C4-2B (cell line): ENCODE data around the gene TNS3.

Experiments
- H3K27ac ChIP-seq: fragments of 450-650 bp; 2 replicates; pipeline ENCODE4 v1.5.1; 2017
- ZFX ChIP-seq: fragments of 450-650 bp; IDR thresholded peaks from 2 replicates; pipeline ENCODE4 v1.6.1; 2017
- TF ChIP-seq, protein P1 (sequence below): fragments of 450-650 bp; conservative IDR thresholded peaks from 2 replicates; pipeline ENCODE4 v1.5.1; 2017; ENCODE audit warnings: mild to moderate bottlenecking

TNS3 gene

DNA sequence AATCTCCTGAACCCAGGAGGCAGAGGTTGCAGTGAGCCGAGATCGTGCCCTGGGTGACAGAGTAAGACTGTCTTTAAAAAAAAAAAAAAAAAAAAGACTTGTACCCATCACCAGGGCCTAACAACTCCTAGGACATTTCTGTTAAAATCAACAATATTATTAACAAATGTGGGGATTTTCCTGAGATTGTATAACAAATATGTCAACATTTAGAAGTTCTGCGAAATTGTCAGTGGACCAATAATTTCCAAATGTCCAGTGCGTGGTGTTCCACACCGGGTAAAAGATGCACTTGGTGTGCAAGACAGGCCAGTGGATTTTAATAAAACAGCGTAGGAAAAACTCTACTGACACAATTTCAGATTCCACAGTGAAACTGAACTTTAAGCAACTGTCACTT, 71.1 kb downstream of the TNS3 start:
- H3K27ac ChIP-seq: no peak overlapping the region
- TF ChIP-seq ZFX: no peak
- TF ChIP-seq, protein P1, sequence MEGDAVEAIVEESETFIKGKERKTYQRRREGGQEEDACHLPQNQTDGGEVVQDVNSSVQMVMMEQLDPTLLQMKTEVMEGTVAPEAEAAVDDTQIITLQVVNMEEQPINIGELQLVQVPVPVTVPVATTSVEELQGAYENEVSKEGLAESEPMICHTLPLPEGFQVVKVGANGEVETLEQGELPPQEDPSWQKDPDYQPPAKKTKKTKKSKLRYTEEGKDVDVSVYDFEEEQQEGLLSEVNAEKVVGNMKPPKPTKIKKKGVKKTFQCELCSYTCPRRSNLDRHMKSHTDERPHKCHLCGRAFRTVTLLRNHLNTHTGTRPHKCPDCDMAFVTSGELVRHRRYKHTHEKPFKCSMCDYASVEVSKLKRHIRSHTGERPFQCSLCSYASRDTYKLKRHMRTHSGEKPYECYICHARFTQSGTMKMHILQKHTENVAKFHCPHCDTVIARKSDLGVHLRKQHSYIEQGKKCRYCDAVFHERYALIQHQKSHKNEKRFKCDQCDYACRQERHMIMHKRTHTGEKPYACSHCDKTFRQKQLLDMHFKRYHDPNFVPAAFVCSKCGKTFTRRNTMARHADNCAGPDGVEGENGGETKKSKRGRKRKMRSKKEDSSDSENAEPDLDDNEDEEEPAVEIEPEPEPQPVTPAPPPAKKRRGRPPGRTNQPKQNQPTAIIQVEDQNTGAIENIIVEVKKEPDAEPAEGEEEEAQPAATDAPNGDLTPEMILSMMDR: no peak

DNA sequence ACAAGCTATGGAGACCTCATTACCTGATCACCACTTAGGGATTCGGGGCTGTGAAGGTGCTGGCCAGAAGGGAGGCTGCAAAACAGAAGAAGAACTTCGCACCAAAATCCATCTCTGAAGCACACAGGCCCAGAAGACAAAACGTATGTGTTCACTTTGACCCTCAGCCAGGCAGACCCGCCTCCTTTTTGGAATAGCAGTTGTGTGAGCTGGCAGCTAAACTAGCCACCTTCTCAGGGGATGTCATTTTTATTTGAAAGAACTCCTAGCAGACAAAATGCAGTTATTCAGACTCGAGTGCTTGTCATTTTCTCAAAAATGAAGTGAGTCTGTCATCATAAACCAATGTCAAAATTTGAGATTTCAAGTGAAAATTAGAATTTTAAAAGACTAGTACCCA, 71.7 kb downstream of the TNS3 start:
- no peak overlapping the region for H3K27ac ChIP-seq
- TF ChIP-seq, protein P1: no peak
- TF ChIP-seq ZFX: no peak

DNA sequence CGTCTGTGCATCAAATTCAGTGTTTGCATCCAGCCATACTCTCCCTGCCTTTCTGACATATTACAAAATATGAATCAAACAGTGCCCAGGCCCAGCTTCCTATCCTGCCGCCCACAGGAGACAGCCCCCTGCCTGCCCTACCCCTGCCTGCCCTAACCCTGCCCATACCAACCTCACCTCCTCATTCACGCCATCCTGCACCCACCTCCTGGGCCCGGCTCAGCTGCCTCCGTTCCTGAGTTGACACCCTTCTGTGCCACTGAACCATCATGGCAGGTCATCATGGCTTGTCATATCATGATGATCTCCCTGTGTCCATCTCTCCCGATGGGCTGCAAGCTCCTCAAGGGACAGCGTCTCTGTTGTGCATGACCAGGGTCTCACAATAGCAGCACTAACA, 72.3 kb downstream of the TNS3 start:
- TF ChIP-seq, protein P1: no peak
- TF ChIP-seq ZFX: no peak
- no peak overlapping the region for H3K27ac ChIP-seq

DNA sequence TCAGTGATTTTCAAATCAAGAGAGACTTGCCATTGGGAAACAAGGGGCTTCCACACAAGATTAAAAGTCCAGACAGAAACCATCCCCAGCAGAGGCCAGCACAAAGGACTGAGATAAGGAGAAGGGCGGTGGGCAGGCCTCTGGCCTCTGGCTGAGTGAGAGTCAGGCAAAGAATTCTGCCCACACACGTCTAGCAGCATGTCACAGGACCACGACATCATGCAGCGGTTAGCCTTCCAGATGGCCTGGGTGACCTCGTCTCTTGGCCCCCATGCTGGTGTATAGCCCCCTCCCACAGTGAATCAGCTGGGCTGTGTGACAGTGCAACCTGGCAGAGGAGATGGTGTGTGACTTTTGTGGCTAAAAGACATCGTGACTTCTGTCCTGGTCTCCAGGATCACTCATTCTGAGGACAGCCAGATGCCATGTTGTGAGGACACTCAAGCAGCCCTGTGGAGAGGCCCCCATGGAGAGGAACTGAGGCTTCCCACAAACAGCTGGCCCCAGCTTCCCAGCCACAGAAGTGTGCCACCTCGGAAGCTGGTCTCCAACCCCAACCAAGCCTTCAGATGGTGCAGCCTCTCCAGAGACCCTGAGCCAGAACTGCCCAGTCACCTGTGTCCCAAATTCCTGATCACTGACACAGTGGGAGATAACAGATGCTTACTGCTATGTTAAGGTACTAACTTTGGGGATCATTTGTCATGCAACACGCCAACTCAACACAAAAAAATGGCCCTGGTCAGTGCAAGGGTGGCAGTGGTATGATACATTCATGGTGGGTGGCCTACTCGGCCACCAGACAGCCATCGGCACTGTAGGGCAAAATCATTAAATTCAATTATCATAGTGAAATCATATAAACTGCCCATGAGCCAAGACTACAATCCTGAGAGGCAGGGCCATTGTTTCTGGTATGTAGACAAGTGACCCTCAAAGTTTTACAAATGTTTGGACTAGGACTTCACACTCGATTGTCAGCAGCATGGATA, 73.2 kb downstream of the TNS3 start:
- no peak overlapping the region for H3K27ac ChIP-seq

DNA sequence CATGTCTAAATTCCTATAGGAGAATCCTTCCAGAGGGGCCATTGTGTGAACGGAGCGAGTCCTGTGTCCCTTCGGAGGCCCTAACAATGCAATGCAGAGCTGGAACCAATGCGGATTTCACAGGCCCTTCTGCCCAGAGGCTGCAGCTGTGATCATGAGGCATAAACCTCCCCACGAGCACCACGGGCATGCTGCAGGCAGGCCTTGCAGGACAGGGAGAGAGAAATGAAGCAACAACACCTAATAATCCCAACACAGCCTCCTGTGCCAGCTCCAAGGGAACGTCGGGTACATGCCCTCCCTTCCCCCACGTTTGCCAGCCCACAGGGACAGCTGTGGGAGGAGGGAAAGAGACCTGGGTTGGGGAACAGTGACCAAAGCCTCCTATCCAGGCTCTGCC, 74.4 kb downstream of the TNS3 start:
- no peak overlapping the region for H3K27ac ChIP-seq

More for the DNA sequence above, 73.2 kb downstream of the TNS3 start:
- TF ChIP-seq, protein P1: no peak
- TF ChIP-seq ZFX: no peak

DNA sequence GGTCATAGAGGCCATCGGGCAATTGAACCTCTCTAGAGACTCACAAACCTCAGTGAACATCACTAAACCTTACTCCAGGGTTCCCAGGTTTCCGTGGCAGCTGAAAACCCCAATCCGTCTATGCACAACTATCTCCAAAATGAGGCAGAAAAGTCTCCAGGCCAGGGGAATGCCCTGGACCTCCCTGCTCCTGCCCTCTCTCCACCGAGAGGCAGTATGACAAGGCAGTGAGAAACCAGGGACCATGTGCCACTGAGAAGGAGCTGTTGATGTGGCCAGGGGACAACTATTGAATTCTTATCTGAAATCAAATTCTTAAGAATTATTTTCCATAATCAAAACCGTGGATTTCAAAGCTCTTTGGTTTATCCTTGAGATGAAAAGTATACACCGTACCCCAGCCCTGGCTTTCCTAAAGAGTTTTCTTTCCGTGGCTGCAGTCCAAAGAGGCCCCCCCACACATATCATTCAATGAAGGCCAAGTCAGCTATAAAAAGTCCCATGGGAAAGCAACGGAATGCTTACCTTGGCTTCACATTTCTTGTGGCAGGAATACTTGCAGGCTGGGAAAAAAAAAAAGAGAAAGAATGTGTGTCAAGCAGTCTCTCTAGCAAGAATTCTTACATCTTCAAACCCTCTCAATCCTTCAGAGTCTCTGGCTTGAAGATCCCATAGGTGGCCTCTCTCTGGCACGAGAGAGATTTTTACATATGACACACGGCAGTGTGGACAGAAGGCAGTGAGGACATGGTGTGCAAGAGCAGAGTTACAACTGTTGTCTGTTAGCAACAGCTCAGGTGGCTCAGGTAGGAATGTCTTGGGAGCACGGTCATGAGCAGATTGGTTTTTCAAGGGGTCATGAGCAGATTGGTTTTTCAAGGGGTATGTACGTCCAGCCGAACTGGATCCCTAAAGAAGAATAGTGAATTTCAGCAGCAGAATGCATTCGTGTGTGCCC, 75.2 kb downstream of the TNS3 start:
- no peak overlapping the region for H3K27ac ChIP-seq
- TF ChIP-seq, protein P1: no peak
- TF ChIP-seq ZFX: no peak

More for the DNA sequence above, 74.4 kb downstream of the TNS3 start:
- TF ChIP-seq, protein P1: no peak
- no peak for TF ChIP-seq ZFX
